ENCODE data around the gene LCN6. TPM values are rescaled to one million over a fixed set of nuclear protein-coding genes. Genes with fewer than 3 reads are reported as not detected.

LCN6 gene
- total RNA-seq, 1 experiment from 2014 or later: not detected

GRCh38 chr9:136754059-136754572, 5.8 kb upstream of the LCN6 start:
- CTCF ChIA-PET: interaction anchor here (1.0 to 1.7 kb wide), 5 partner anchors 9 to 26 kb away, joined by 3 to 11 read pairs (median 4); no protein-coding TSS in a partner anchor
- no peak for ATAC-seq
- no peak for DNase-seq (ENCODE audit: low spot score)
- peaks cover 11% of the 10 kb centered on the region for H3K36me3 Mint-ChIP-seq
- peaks cover 33% of the 10 kb centered on the region for H3K9me3 Mint-ChIP-seq
- no peak for TF ChIP-seq SMAD3 (CRISPR knock-in tag; IDR thresholded peaks at IDR 0.05; ENCODE audit: borderline replicate concordance)
- TF ChIP-seq, protein P1, sequence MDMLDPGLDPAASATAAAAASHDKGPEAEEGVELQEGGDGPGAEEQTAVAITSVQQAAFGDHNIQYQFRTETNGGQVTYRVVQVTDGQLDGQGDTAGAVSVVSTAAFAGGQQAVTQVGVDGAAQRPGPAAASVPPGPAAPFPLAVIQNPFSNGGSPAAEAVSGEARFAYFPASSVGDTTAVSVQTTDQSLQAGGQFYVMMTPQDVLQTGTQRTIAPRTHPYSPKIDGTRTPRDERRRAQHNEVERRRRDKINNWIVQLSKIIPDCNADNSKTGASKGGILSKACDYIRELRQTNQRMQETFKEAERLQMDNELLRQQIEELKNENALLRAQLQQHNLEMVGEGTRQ (CRISPR knock-in tag; IDR thresholded peaks at IDR 0.05): no peak
- TF ChIP-seq ZMAT4 (CRISPR knock-in tag; IDR thresholded peaks at IDR 0.05): no peak
- no peak for TF ChIP-seq PRDM15 (CRISPR knock-in tag; IDR thresholded peaks at IDR 0.05)
- no peak for TF ChIP-seq ESRRA (CRISPR knock-in tag; IDR thresholded peaks at IDR 0.05; ENCODE audit: borderline replicate concordance)
- no peak for TF ChIP-seq NR2C2 (CRISPR knock-in tag; IDR thresholded peaks at IDR 0.05)
- TF ChIP-seq ZNF121 (CRISPR knock-in tag; IDR thresholded peaks at IDR 0.05): no peak
- no peak for TF ChIP-seq ZNF317 (CRISPR knock-in tag; IDR thresholded peaks at IDR 0.05; ENCODE audit: borderline replicate concordance, low read depth)
- TF ChIP-seq FOXP4 (CRISPR knock-in tag; IDR thresholded peaks at IDR 0.05): no peak
- TF ChIP-seq HMGXB4 (CRISPR knock-in tag; IDR thresholded peaks at IDR 0.05): no peak
- TF ChIP-seq, protein P2, sequence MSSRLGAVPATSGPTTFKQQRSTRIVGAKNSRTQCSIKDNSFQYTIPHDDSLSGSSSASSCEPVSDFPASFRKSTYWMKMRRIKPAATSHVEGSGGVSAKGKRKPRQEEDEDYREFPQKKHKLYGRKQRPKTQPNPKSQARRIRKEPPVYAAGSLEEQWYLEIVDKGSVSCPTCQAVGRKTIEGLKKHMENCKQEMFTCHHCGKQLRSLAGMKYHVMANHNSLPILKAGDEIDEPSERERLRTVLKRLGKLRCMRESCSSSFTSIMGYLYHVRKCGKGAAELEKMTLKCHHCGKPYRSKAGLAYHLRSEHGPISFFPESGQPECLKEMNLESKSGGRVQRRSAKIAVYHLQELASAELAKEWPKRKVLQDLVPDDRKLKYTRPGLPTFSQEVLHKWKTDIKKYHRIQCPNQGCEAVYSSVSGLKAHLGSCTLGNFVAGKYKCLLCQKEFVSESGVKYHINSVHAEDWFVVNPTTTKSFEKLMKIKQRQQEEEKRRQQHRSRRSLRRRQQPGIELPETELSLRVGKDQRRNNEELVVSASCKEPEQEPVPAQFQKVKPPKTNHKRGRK (CRISPR knock-in tag; IDR thresholded peaks at IDR 0.05; ENCODE audit: borderline replicate concordance): no peak
- no peak for TF ChIP-seq NFATC4 (CRISPR knock-in tag; IDR thresholded peaks at IDR 0.05)
- no peak for TF ChIP-seq JAZF1 (CRISPR knock-in tag; IDR thresholded peaks at IDR 0.05)
- TF ChIP-seq AR (CRISPR knock-in tag; IDR thresholded peaks at IDR 0.05): no peak
- TF ChIP-seq ZNF263 (CRISPR knock-in tag; IDR thresholded peaks at IDR 0.05; ENCODE audit: low read depth): no peak
- no peak for TF ChIP-seq FOXP1 (CRISPR knock-in tag; IDR thresholded peaks at IDR 0.05; ENCODE audit: borderline replicate concordance)
- no peak for TF ChIP-seq NFYB (CRISPR knock-in tag; conservative IDR thresholded peaks at IDR 0.05; ENCODE audit: low read depth)
- TF ChIP-seq ELF4 (CRISPR knock-in tag; IDR thresholded peaks at IDR 0.05; ENCODE audit: low read depth): no peak
- no peak overlapping the region for H3K4me3 Mint-ChIP-seq
- H3K27me3 Mint-ChIP-seq (ENCODE audit: low read depth): peaks cover 3% of the 10 kb centered on the region; the same call in 1 of the 2 replicates
- POLR2A ChIA-PET: no interaction called here
- no peaks in the 10 kb centered on the region for H3K4me1 Mint-ChIP-seq
- H3K27ac Mint-ChIP-seq: no peak overlapping the region

Data from WTC11 (cell line).